ENCODE data around the gene CIAO3. TPM values are rescaled to one million over a fixed set of nuclear protein-coding genes. Genes with fewer than 3 reads are reported as not detected.

CIAO3 gene
- total and polyA plus RNA-seq, 10 of the 15 experiments (the other 5 are each of a cell fraction or from before 2014, with no cell fraction given): 1.4 to 37.5 (median 30.8) TPM

DNA sequence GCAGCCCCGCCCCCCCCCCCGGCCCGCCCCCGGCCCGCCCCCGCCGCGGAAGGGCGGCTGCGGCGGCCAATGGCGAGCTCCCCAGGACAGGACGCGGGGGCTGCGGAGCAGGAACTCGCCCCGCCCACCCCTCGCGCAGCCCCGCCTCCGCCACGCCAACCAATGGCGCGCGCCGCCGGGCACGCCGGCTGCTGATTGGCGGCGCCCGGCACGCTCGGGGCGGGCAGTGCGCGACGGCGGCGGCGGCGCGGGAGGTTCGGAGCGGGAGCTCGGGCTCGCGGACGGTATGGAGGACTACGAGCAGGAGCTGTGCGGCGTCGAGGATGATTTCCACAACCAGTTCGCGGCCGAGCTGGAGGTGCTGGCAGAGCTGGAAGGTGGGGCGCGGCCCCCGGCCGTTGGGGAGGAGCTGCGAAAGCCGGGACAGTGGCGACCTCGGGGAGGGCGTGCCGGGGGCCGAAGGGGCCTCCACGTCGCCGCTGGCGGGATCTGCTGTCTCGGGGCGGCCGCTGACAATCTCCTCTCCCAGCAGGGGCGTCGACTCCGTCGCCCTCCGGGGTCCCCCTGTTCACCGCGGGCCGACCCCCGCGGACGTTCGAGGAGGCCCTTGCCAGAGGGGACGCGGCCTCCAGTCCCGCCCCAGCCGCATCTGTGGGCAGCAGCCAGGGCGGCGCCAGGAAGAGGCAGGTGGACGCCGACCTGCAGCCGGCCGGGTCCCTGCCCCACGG is 47.8 kb upstream of the CIAO3 start, which contains the start of gene CHTF18 (continued):
- TF ChIP-seq, protein P1, sequence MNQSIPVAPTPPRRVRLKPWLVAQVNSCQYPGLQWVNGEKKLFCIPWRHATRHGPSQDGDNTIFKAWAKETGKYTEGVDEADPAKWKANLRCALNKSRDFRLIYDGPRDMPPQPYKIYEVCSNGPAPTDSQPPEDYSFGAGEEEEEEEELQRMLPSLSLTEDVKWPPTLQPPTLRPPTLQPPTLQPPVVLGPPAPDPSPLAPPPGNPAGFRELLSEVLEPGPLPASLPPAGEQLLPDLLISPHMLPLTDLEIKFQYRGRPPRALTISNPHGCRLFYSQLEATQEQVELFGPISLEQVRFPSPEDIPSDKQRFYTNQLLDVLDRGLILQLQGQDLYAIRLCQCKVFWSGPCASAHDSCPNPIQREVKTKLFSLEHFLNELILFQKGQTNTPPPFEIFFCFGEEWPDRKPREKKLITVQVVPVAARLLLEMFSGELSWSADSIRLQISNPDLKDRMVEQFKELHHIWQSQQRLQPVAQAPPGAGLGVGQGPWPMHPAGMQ (IDR thresholded peaks at IDR 0.05; ENCODE audit: borderline replicate concordance): no peak
- no peak for TF ChIP-seq FOXM1 (IDR thresholded peaks at IDR 0.05; ENCODE audit: low read depth, low read length)
- peak; percentile 91 for TF ChIP-seq NFYB (IDR thresholded peaks at IDR 0.05; ENCODE audit: insufficient read depth, low read depth, low read length)
- TF ChIP-seq, protein P2, sequence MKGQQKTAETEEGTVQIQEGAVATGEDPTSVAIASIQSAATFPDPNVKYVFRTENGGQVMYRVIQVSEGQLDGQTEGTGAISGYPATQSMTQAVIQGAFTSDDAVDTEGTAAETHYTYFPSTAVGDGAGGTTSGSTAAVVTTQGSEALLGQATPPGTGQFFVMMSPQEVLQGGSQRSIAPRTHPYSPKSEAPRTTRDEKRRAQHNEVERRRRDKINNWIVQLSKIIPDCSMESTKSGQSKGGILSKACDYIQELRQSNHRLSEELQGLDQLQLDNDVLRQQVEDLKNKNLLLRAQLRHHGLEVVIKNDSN (IDR thresholded peaks at IDR 0.05; ENCODE audit: borderline replicate concordance, extremely low read length, insufficient read depth, low read depth, low read length): no peak
- TF ChIP-seq NR2F1 (conservative IDR thresholded peaks at IDR 0.05): no peak
- peak; percentile 90 for TF ChIP-seq MXI1 (IDR thresholded peaks at IDR 0.05; ENCODE audit: low read depth, low read length)
- no peak for TF ChIP-seq IRF4 (IDR thresholded peaks at IDR 0.05; ENCODE audit: low read depth, low read length)
- TF ChIP-seq ZNF217 (IDR thresholded peaks at IDR 0.05): no peak
- TF ChIP-seq NFYA (IDR thresholded peaks at IDR 0.05; ENCODE audit: borderline replicate concordance, low read depth, low read length): no peak
- TF ChIP-seq, protein P3, sequence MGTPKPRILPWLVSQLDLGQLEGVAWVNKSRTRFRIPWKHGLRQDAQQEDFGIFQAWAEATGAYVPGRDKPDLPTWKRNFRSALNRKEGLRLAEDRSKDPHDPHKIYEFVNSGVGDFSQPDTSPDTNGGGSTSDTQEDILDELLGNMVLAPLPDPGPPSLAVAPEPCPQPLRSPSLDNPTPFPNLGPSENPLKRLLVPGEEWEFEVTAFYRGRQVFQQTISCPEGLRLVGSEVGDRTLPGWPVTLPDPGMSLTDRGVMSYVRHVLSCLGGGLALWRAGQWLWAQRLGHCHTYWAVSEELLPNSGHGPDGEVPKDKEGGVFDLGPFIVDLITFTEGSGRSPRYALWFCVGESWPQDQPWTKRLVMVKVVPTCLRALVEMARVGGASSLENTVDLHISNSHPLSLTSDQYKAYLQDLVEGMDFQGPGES (IDR thresholded peaks at IDR 0.05): no peak
- TF ChIP-seq, protein P4, sequence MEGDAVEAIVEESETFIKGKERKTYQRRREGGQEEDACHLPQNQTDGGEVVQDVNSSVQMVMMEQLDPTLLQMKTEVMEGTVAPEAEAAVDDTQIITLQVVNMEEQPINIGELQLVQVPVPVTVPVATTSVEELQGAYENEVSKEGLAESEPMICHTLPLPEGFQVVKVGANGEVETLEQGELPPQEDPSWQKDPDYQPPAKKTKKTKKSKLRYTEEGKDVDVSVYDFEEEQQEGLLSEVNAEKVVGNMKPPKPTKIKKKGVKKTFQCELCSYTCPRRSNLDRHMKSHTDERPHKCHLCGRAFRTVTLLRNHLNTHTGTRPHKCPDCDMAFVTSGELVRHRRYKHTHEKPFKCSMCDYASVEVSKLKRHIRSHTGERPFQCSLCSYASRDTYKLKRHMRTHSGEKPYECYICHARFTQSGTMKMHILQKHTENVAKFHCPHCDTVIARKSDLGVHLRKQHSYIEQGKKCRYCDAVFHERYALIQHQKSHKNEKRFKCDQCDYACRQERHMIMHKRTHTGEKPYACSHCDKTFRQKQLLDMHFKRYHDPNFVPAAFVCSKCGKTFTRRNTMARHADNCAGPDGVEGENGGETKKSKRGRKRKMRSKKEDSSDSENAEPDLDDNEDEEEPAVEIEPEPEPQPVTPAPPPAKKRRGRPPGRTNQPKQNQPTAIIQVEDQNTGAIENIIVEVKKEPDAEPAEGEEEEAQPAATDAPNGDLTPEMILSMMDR (IDR thresholded peaks at IDR 0.05 in 2 of 3, conservative IDR thresholded peaks at IDR 0.05 in 1 of 3; ENCODE audit: control insufficient read depth in 2 of 3, extremely low read depth in 1 of 3, insufficient read depth in 1 of 3, low read depth in 3 of 3, low read length in 3 of 3): no peak
- no peak for TF ChIP-seq CBFB (IDR thresholded peaks at IDR 0.05; ENCODE audit: low read depth)
- 0 out of 2 replicates have a peak, but pooled peaks have one; percentile 21 for TF ChIP-seq GATAD2B (conservative IDR thresholded peaks at IDR 0.05; ENCODE audit: low read depth)
- TF ChIP-seq NFXL1 (IDR thresholded peaks at IDR 0.05; ENCODE audit: borderline replicate concordance): no peak
- TF ChIP-seq, protein P5, sequence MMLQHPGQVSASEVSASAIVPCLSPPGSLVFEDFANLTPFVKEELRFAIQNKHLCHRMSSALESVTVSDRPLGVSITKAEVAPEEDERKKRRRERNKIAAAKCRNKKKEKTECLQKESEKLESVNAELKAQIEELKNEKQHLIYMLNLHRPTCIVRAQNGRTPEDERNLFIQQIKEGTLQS (IDR thresholded peaks at IDR 0.05; ENCODE audit: borderline replicate concordance, extremely low read depth, low read depth, low read length): no peak
- peak; percentile 62 to 90; a peak in 3 of 4 replicates for TF ChIP-seq BHLHE40 (IDR thresholded peaks at IDR 0.05; ENCODE audit: borderline replicate concordance in 1 of 2, low read depth in 2 of 2, low read length in 1 of 2)
- TF ChIP-seq, protein P6, sequence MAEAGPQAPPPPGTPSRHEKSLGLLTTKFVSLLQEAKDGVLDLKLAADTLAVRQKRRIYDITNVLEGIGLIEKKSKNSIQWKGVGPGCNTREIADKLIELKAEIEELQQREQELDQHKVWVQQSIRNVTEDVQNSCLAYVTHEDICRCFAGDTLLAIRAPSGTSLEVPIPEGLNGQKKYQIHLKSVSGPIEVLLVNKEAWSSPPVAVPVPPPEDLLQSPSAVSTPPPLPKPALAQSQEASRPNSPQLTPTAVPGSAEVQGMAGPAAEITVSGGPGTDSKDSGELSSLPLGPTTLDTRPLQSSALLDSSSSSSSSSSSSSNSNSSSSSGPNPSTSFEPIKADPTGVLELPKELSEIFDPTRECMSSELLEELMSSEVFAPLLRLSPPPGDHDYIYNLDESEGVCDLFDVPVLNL (IDR thresholded peaks at IDR 0.05; ENCODE audit: low read depth, low read length): peak; percentile 91
- no peak for TF ChIP-seq WRNIP1 (IDR thresholded peaks at IDR 0.05; ENCODE audit: borderline replicate concordance, low read depth, low read length)
- peak; percentile 76 for TF ChIP-seq POLR2A (IDR thresholded peaks at IDR 0.05; ENCODE audit: low read depth, low read length)
- TF ChIP-seq, protein P7, sequence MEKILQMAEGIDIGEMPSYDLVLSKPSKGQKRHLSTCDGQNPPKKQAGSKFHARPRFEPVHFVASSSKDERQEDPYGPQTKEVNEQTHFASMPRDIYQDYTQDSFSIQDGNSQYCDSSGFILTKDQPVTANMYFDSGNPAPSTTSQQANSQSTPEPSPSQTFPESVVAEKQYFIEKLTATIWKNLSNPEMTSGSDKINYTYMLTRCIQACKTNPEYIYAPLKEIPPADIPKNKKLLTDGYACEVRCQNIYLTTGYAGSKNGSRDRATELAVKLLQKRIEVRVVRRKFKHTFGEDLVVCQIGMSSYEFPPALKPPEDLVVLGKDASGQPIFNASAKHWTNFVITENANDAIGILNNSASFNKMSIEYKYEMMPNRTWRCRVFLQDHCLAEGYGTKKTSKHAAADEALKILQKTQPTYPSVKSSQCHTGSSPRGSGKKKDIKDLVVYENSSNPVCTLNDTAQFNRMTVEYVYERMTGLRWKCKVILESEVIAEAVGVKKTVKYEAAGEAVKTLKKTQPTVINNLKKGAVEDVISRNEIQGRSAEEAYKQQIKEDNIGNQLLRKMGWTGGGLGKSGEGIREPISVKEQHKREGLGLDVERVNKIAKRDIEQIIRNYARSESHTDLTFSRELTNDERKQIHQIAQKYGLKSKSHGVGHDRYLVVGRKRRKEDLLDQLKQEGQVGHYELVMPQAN (conservative IDR thresholded peaks at IDR 0.05): peak; percentile 99
- no peak for TF ChIP-seq PAX8 (IDR thresholded peaks at IDR 0.05)

Measured in GM12878 (cell line).